GM21723 (cell line): ENCODE data around the gene ADISSP.
A peak's percentile ranks its signal among the peaks of the same experiment; 100 is the strongest.
"Not testable (repeated sequence)": the region's sequence is repeated elsewhere in the genome, so short reads cannot be mapped to it uniquely, and the experiment has no call there.

Experiments used
- ATAC-seq: cut with Tn5 transposase; IDR thresholded peaks from one replicate; pipeline ENCODE4 v1.9.1; 2021; ENCODE audit warnings: mild to moderate bottlenecking, moderate library complexity; ENCODE audit not compliant: unreplicated experiment

ADISSP gene

GRCh38 chr20:3798373-3798768 is 30.8 kb upstream of the ADISSP start:
- ATAC-seq: no peak

GRCh38 chr20:3797592-3798372 is 30.2 kb upstream of the ADISSP start:
- ATAC-seq: no peak

- no peak for ATAC-seq
Observed at GRCh38 chr20:3797226-3797545, 29.6 kb upstream of the ADISSP start.

GRCh38 chr20:3796477-3797225 is 29.1 kb upstream of the ADISSP start:
- ATAC-seq: no peak

GRCh38 chr20:3795511-3796468 is 28.2 kb upstream of the ADISSP start, which contains the start of gene CDC25B:
Gene CDC25B, plus strand, starts transcription at chr20:3796310. Its CDS starts 222 bp downstream, at chr20:3796532.
- ATAC-seq: peak; percentile 77

GRCh38 chr20:3794701-3795420 is 27.3 kb upstream of the ADISSP start:
- ATAC-seq: no peak

GRCh38 chr20:3794168-3794567 is 26.6 kb upstream of the ADISSP start:
- not testable (repeated sequence) for ATAC-seq

- not testable (repeated sequence) for ATAC-seq
Observed at GRCh38 chr20:3789201-3789600, 21.6 kb upstream of the ADISSP start.

GRCh38 chr20:3788685-3789155 is 21.2 kb upstream of the ADISSP start:
- ATAC-seq: no peak

- ATAC-seq: no peak
Observed at GRCh38 chr20:3787324-3788014, 19.9 kb upstream of the ADISSP start.

- ATAC-seq: peak; percentile 87
Observed at GRCh38 chr20:3786665-3787323, 19.2 kb upstream of the ADISSP start, which contains the start of gene CENPB. Gene CENPB, minus strand, starts transcription at chr20:3786740. Its CDS starts 257 bp downstream, at chr20:3786483.

GRCh38 chr20:3786126-3786484 is 18.6 kb upstream of the ADISSP start:
- peak; percentile 7 for ATAC-seq

- no peak for ATAC-seq
Observed at GRCh38 chr20:3785240-3786125, 17.9 kb upstream of the ADISSP start.

GRCh38 chr20:3784863-3785239 is 17.3 kb upstream of the ADISSP start:
- no peak for ATAC-seq

- ATAC-seq: no peak
Observed at GRCh38 chr20:3784216-3784853, 16.8 kb upstream of the ADISSP start.

GRCh38 chr20:3783511-3784195 is 16.1 kb upstream of the ADISSP start:
- no peak for ATAC-seq

GRCh38 chr20:3783068-3783489 is 15.5 kb upstream of the ADISSP start:
- ATAC-seq: no peak
